Chondrocyte (in vitro differentiated cells): Measurements from ENCODE around the gene COPA. TPM values are rescaled to one million over a fixed set of nuclear protein-coding genes. Genes with fewer than 3 reads are reported as not detected.
"Not testable (repeated sequence)": the region's sequence is repeated elsewhere in the genome, so short reads cannot be mapped to it uniquely, and the experiment has no call there.

Experiments
- DNase-seq: peaks from one replicate; pipeline ENCODE4 v3.0.0; 2021; ENCODE audit warnings: mixed read lengths, low spot score
- H3K27ac Mint-ChIP-seq: one replicate; pipeline ENCODE4 v1.8.0; 2021; ENCODE audit warnings: mild to moderate bottlenecking, moderate library complexity, mixed read lengths; ENCODE audit not compliant: unreplicated experiment
- H3K27me3 Mint-ChIP-seq: 2 replicates; pipeline ENCODE4 v1.8.0; 2021; ENCODE audit warnings: low read depth, mixed read lengths
- H3K36me3 Mint-ChIP-seq: 2 replicates; pipeline ENCODE4 v1.8.0; 2021; ENCODE audit warnings: low read depth, mixed read lengths
- H3K4me1 Mint-ChIP-seq: 2 replicates; pipeline ENCODE4 v1.8.0; 2021; ENCODE audit warnings: low read depth, mild to moderate bottlenecking, mixed read lengths
- H3K4me3 Mint-ChIP-seq: one replicate; pipeline ENCODE4 v1.8.0; 2021; ENCODE audit warnings: mild to moderate bottlenecking, moderate library complexity, mixed read lengths; ENCODE audit not compliant: unreplicated experiment
- H3K9me3 Mint-ChIP-seq: 2 replicates; pipeline ENCODE4 v1.8.0; 2021; ENCODE audit warnings: low read depth, mixed read lengths
- long read RNA-seq: library from polyadenylated mRNA; stranded (forward); transcript quantifications from one replicate; pipeline ENCODE4 v2.0.0, GENCODE V29; 2021
- total RNA-seq: library from RNA; stranded (reverse); gene quantifications from 3 replicates; pipeline ENCODE4 v1.2.1, GENCODE V29; 2021
- TF ChIP-seq, protein P1 (sequence below): fragments of 200-600 bp; sonication (generic); IDR thresholded peaks from 2 replicates; pipeline ENCODE4 v1.5.0; 2021; ENCODE audit warnings: antibody characterized with exemption, mild to moderate bottlenecking, moderate library complexity

COPA gene
- 223 to 284 TPM (median 239 TPM) in 3 replicates for total RNA-seq
- long read RNA-seq, full-length matches to known transcripts, result 530 of 613 reads
- long read RNA-seq, partial matches to known transcripts, result 50 of 613 reads
- long read RNA-seq, other reads (novel, unspliced or antisense), result 33 of 613 reads

DNA sequence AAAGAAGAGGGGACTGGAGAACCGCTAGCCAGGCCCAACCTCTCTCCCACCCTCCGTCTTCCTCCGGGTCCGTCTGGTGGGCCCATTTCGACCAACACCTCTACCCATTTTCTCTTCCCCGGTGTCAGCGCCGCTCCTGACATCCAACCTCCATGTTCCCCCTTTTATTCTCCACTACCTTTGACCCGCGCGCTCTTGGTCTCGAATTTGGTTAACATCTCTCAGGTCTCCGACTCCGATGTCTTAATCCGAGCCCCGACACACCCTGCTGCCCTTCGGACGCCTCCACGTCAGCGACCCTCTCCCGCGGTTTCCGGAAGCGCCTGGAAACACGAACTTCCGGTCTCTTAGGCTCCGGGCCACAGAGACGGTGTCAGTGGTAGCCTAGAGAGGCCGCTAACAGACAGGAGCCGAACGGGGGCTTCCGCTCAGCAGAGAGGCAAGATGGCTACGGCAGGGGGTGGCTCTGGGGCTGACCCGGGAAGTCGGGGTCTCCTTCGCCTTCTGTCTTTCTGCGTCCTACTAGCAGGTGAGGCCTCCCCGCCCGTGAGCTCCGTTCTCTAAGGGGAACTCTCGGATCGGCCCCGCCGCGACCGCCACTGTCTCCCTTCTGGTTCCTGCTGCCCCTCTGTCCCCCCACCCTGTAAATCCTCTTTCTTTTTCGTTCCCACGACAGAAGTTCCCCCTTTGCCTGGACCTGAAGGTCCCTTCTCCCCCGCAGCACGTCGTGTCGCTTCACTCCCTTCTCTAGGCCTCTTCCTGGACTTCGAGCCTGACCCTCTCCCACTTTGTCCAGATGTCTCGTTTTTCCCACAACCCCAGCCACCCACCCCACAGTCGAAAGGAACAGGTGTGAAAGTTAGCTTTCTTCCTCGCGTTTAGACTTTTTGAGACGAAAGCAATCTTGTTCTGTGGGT, at the start of gene COPA, which contains the start of gene NCSTN:
Gene COPA, minus strand, starts transcription at position 298 of the 917 bp plus-strand sequence. Its CDS starts 80 bp downstream, at position 218.
Gene NCSTN, plus strand, starts transcription at position 431 of the 917 bp plus-strand sequence. Its CDS starts 14 bp downstream, at position 445.
- H3K9me3 Mint-ChIP-seq, result no peaks in the 10 kb centered on the region
- H3K4me1 Mint-ChIP-seq, result peaks cover 46% of the 10 kb centered on the region
- DNase-seq, result peak; percentile 95
- no peaks in the 10 kb centered on the region for H3K27me3 Mint-ChIP-seq
- H3K4me3 Mint-ChIP-seq, result peak within 1 kb of the TSS; percentile 100
- peak within 1 kb of the TSS; percentile 100 for H3K27ac Mint-ChIP-seq
- H3K36me3 Mint-ChIP-seq, result peaks cover 19% of the 10 kb centered on the region
- TF ChIP-seq, protein P1, sequence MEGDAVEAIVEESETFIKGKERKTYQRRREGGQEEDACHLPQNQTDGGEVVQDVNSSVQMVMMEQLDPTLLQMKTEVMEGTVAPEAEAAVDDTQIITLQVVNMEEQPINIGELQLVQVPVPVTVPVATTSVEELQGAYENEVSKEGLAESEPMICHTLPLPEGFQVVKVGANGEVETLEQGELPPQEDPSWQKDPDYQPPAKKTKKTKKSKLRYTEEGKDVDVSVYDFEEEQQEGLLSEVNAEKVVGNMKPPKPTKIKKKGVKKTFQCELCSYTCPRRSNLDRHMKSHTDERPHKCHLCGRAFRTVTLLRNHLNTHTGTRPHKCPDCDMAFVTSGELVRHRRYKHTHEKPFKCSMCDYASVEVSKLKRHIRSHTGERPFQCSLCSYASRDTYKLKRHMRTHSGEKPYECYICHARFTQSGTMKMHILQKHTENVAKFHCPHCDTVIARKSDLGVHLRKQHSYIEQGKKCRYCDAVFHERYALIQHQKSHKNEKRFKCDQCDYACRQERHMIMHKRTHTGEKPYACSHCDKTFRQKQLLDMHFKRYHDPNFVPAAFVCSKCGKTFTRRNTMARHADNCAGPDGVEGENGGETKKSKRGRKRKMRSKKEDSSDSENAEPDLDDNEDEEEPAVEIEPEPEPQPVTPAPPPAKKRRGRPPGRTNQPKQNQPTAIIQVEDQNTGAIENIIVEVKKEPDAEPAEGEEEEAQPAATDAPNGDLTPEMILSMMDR, result peak; percentile 17

DNA sequence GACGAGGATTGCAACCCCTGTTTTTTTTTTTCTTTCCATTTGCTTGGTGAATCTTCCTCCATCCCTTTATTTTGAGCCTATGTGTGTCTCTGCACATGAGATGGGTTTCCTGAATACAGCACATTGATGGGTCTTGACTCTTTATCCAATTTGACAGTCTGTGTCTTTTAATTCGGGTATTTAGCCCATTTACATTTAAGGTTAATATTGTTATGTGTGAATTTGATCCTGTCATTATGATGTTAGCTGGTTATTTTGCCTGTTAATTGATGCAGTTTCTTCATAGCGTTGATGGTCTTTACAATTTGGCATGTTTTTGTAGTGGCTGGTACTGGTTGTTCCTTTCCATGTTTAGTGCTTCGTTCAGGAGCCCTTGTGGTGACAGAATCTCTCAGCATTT, 45.4 kb upstream of the COPA start:
- H3K4me1 Mint-ChIP-seq, H3K27ac Mint-ChIP-seq, H3K36me3 Mint-ChIP-seq, DNase-seq, H3K4me3 Mint-ChIP-seq: not testable (repeated sequence)
- peaks cover 18% of the 10 kb centered on the region for H3K9me3 Mint-ChIP-seq
- H3K27me3 Mint-ChIP-seq, result peaks cover 58% of the 10 kb centered on the region

DNA sequence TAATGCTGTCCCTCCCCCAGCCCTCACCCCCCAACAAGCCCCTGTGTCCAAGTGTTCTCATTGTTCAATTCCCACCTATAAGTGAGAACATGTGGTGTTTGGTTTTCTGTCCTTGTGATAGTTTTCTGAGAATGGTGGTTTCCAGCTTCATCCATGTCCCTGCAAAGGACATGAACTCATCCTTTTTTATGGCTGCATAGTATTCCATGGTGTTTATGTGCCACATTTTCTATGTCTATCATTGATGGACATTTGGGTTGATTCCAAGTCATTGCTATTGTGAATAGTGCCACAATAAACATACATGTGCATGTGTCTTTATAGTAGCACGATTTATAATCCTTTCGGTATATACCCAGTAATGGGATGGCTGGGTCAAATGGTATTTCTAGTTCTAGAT, 41.8 kb upstream of the COPA start:
- H3K27ac Mint-ChIP-seq, H3K4me1 Mint-ChIP-seq, H3K4me3 Mint-ChIP-seq, DNase-seq, H3K36me3 Mint-ChIP-seq: not testable (repeated sequence)
- peaks cover 51% of the 10 kb centered on the region for H3K27me3 Mint-ChIP-seq
- H3K9me3 Mint-ChIP-seq, result peaks cover 18% of the 10 kb centered on the region

DNA sequence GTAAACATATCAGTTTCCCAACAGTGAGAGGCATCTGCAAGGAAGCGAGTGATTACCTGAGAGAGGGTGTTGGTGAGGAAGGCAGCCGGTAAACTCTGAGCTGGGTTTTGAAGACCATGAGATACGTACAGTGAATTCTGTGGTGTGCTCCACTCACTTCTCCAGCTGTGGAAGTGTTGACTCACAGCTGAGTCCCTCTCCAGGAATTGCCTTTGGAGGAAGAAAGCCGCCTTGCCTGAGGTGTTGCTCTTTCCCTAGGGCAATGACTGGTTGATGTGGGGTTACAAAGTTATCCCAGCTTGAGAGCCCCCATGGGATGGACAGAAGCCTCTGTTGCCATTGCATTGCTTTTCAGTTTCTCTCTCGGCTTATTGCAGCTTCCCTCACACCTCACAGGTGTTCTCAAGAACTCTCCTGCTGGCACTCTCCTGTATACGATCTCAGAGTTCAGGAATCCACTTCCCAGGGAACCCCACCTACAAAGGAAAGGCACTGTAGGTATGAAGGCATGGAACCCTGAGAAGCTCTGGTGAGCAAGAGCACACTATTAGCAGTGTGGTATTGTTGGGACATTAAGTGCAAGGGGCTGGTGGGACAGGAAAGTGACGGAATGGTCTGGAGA, 34.6 kb upstream of the COPA start:
- H3K27ac Mint-ChIP-seq, result no peak overlapping the region
- H3K4me3 Mint-ChIP-seq, result no peak overlapping the region
- TF ChIP-seq, protein P1, result no peak
- peaks cover 17% of the 10 kb centered on the region for H3K27me3 Mint-ChIP-seq
- H3K36me3 Mint-ChIP-seq, result no peaks in the 10 kb centered on the region
- DNase-seq, result no peak
- no peaks in the 10 kb centered on the region for H3K9me3 Mint-ChIP-seq
- peaks cover 10% of the 10 kb centered on the region for H3K4me1 Mint-ChIP-seq

DNA sequence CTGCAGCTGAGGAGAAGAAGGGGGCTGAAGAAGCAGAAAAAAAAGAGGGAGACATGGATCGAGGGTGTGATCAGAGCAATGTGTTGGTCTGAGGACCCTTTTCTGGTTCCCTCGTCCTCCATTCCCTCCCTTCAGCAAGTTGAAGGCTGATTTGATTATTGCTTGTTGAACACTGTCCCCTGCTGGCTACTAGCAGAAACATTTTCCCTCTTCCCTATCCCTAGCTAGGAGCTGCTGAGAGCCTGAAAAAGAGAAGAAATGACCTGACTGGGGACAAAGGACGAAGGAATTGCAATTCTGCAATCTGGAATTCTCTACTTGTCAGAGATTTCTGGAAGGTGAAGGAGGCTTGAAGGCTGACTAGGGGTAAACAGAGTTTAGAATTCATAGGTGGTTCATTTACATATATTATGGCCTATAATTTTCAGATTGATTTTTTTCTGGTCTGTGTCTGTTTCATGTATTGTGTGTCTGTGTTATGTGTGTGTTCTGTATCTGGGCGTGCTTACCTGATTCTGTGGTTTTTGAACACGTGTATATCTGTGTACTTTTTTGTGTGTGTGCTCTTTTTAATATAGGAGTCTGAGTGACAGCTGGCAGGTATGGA, 33.6 kb upstream of the COPA start:
- H3K27ac Mint-ChIP-seq, result no peak overlapping the region
- H3K27me3 Mint-ChIP-seq, result peaks cover 14% of the 10 kb centered on the region
- DNase-seq, result no peak
- TF ChIP-seq, protein P1, result peak; percentile 91
- H3K4me1 Mint-ChIP-seq, result peaks cover 10% of the 10 kb centered on the region
- no peak overlapping the region for H3K4me3 Mint-ChIP-seq
- H3K9me3 Mint-ChIP-seq, result no peaks in the 10 kb centered on the region
- no peaks in the 10 kb centered on the region for H3K36me3 Mint-ChIP-seq
